HepG2 (cell line): ENCODE data around the gene HOXB4.

ENCODE experiments used
- ZNF619 ChIP-seq: sonication (generic); formaldehyde crosslinking; IDR thresholded peaks from 2 replicates; pipeline ENCODE4 v1.4.0; 2020; ENCODE audit warnings: mild to moderate bottlenecking, missing genetic modification reagents
- TF ChIP-seq, protein P1 (sequence below): sonication (generic); formaldehyde crosslinking; IDR thresholded peaks from 2 replicates; pipeline ENCODE4 v1.5.0; 2020; ENCODE audit warnings: mild to moderate bottlenecking, missing genetic modification reagents, moderate library complexity

DNA sequence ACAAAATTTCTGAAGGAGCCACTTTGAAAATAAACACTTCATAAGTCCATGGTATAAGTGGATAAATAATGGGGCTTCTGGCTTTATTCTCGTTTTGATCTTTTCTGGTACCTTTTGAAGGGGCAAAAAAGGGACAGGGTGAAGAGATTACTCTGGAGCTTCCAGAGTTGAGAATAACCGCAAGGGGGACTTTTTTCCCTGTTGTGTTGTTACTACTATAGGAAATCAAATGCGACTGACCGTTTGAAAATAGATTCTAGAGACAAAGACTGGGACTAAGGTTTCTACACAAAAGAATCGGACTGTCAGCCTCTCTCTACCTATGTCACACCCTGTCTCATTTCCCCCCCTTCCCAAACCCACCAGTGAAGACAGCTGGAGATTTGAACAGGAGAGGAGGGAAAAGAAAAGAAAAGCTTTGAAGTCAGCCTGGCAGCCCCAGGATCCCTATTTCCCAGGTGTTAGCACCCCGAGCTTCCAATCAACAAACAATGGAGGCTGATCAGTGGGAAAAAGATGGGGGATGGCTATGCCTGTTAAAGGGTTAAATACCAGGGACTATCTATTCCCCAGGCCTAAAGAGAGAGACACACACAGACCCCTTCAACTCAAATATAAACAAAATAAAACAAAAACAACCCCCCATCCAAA, 8.4 kb downstream of the HOXB4 start:
- no peak for TF ChIP-seq ZNF619 (CRISPR knock-in tag)
- TF ChIP-seq, protein P1, sequence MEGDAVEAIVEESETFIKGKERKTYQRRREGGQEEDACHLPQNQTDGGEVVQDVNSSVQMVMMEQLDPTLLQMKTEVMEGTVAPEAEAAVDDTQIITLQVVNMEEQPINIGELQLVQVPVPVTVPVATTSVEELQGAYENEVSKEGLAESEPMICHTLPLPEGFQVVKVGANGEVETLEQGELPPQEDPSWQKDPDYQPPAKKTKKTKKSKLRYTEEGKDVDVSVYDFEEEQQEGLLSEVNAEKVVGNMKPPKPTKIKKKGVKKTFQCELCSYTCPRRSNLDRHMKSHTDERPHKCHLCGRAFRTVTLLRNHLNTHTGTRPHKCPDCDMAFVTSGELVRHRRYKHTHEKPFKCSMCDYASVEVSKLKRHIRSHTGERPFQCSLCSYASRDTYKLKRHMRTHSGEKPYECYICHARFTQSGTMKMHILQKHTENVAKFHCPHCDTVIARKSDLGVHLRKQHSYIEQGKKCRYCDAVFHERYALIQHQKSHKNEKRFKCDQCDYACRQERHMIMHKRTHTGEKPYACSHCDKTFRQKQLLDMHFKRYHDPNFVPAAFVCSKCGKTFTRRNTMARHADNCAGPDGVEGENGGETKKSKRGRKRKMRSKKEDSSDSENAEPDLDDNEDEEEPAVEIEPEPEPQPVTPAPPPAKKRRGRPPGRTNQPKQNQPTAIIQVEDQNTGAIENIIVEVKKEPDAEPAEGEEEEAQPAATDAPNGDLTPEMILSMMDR: no peak
